PFSK-1 (cell line): ENCODE data around the gene MEGF6.

Source experiments
- POLR2AphosphoS5 ChIP-seq: IDR thresholded peaks from 2 replicates; pipeline ENCODE4 v1.6.1; 2012; ENCODE audit warnings: low read depth, mild to moderate bottlenecking, control low read depth, low read length, moderate library complexity
- SIN3A ChIP-seq: IDR thresholded peaks from 2 replicates; pipeline ENCODE4 v1.6.1; 2012; ENCODE audit warnings: mild to moderate bottlenecking, low read length, moderate library complexity, borderline replicate concordance; ENCODE audit not compliant: insufficient read depth

DNA sequence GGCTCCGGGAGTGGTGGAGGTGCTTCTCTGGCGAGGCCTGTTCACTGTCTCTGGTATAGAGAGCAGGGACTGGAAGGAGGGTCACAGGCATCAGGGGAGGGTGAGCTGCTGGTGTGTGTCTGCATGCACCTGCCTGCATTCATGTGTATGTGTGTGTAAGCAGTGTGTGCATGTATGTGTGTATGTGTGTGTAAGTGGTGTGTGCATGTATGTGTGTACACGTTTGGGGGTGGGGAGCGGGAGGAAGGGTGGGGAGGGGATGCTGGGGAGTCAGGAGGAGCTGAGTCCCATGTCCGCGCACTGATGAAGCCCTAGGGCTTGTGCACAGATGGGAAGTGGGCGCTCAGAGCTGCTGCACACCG is 107.8 kb downstream of the MEGF6 start:
- TF ChIP-seq POLR2AphosphoS5 (no peak), SIN3A (no peak)
